MCF 10A (cell line): ENCODE data around the gene SEBOX. TPM values are rescaled to one million over a fixed set of nuclear protein-coding genes. Genes with fewer than 3 reads are reported as not detected.

Experiments used
- BruUV-seq: library from RNA; stranded (reverse); fragments of 400-500 nt; replicated peaks from 2 replicates; lab custom pipeline; 2021; lab: Mats Ljungman, UMichigan
- CTCF ChIA-PET: fragments of 300-600 bp; sonication (Branson Sonifier 250); formaldehyde crosslinking; extraction: SDS; loops from one replicate; lab custom pipeline; 2021; ENCODE audit warnings: antibody characterized with exemption, inconsistent platforms; lab: Yijun Ruan, JAX
- POLR2A ChIA-PET: fragments of 300-600, 350-650 bp; sonication (Branson Sonifier 250); formaldehyde crosslinking; extraction: SDS; loops from one replicate; lab custom pipeline; 2020; ENCODE audit warnings: antibody characterized with exemption, inconsistent platforms; lab: Yijun Ruan, JAX
- DNase-seq: peaks from one replicate; pipeline ENCODE4 v3.0.0-alpha.2; 2018; ENCODE audit not compliant: unreplicated experiment
- H3K27ac Mint-ChIP-seq: one replicate; pipeline ENCODE4 v1.8.0; 2022; ENCODE audit warnings: mild to moderate bottlenecking, low read depth, mixed read lengths; ENCODE audit not compliant: unreplicated experiment
- H3K27me3 Mint-ChIP-seq: one replicate; pipeline ENCODE4 v1.8.0; 2022; ENCODE audit warnings: mixed read lengths; ENCODE audit not compliant: insufficient read depth, unreplicated experiment
- H3K36me3 Mint-ChIP-seq: one replicate; pipeline ENCODE4 v1.8.0; 2022; ENCODE audit warnings: mild to moderate bottlenecking, moderate library complexity, mixed read lengths; ENCODE audit not compliant: insufficient read depth, unreplicated experiment
- H3K4me1 Mint-ChIP-seq: one replicate; pipeline ENCODE4 v1.8.0; 2022; ENCODE audit warnings: mixed read lengths; ENCODE audit not compliant: insufficient read depth, unreplicated experiment
- H3K4me3 Mint-ChIP-seq: one replicate; pipeline ENCODE4 v1.8.0; 2022; ENCODE audit warnings: mild to moderate bottlenecking, moderate library complexity, mixed read lengths; ENCODE audit not compliant: unreplicated experiment
- H3K9me3 Mint-ChIP-seq: one replicate; pipeline ENCODE4 v1.8.0; 2022; ENCODE audit warnings: mixed read lengths; ENCODE audit not compliant: unreplicated experiment
- CTCF ChIP-seq: fragments of 200-600 bp; IDR thresholded peaks from one replicate; pipeline ENCODE4 v1.8.0; 2022; ENCODE audit warnings: antibody characterized with exemption, mild to moderate bottlenecking; ENCODE audit not compliant: unreplicated experiment
- intact Hi-C: fragments of 100-400 bp; cut with micrococcal nuclease; formaldehyde crosslinking; loops from 2 replicates; pipeline ENCODE4 v1.14.1; 2022
- total RNA-seq: library from RNA; stranded (reverse); gene quantifications from 2 replicates; pipeline ENCODE4 v1.2.3, GENCODE V29; 2022

The SEBOX gene
- total RNA-seq, 1 experiment from 2014 or later: not detected

DNA sequence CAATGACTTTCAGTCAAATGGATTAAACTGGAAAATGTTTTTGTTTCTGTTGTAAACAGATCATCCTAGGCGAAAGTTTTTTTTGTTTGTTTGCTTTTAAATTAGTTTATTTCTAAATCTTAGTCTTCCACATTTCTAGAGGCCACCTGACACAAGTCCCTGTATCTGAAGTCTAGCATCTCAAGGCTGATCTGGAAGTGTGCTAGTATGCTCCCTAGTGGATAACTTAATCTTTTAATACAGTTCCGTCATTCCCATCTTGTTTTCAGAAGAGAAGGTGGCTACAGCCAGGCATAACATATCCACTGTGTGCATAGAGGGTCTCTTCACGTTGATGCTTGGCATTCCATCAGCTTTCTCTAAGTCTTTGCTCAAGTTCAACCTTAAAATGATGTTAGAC is 37.3 kb downstream of the SEBOX start:
- intact Hi-C loops: loop anchor here (5.0 kb wide), 1 partner anchor 320 kb away; no protein-coding TSS in a partner anchor
- BruUV-seq: TSS peak; percentile 28
- Mint-ChIP-seq H3K4me3 (no peak overlapping the region), H3K27me3 (no peaks in the 10 kb centered on the region), H3K4me1 (peaks cover 10% of the 10 kb centered on the region), H3K27ac (no peak overlapping the region), H3K9me3 (no peaks in the 10 kb centered on the region), H3K36me3 (peaks cover 54% of the 10 kb centered on the region)
- POLR2A ChIA-PET: no interaction called here
- no peak for DNase-seq
- CTCF ChIA-PET: interaction anchor here (0.6 to 2.3 kb wide), 5 partner anchors 9 to 523 kb away, joined by 4 to 14 read pairs (median 5); no protein-coding TSS in a partner anchor
- no peak for TF ChIP-seq CTCF

DNA sequence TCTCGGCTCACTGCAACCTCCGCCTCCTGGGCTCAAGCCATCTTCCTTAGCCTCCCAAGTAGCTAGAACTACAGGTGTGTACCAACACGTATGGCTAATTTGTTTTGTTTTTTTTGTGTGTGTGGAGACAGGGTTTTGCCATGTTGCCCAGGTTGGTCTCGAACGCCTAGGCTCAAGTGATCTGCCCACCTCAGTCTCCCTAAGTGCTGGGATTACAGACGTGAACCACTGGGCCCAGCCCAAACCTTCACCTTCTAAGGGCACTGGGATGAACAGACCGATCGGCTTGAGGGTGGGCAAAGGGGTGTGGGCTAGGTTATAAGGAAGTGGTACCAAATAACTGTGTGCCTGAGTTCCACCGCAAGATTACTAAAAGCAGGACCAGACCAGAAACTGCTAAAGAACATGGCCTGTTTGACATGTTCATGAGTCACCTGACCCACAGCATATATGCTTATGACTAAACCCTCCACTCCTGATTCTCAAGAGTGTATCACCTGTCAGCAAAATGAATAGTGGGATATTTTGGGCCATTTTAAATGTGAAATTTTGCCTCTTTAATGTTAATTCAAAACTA is 37.9 kb downstream of the SEBOX start:
- Mint-ChIP-seq H3K36me3 (peaks cover 54% of the 10 kb centered on the region), H3K4me3 (no peak overlapping the region), H3K9me3 (no peaks in the 10 kb centered on the region), H3K27me3 (no peaks in the 10 kb centered on the region), H3K27ac (no peak overlapping the region), H3K4me1 (peaks cover 9% of the 10 kb centered on the region)
- ChIA-PET CTCF (interaction anchor here (1.0 to 2.3 kb wide), 2 partner anchors 87 to 88 kb away, joined by 3 to 14 read pairs; no protein-coding TSS in a partner anchor), POLR2A (interaction anchor here (2.1 kb wide), 1 partner anchor 8 kb away, joined by 14 read pairs; the partner anchor contains the start of genes IFT20 and TNFAIP1)
- intact Hi-C loops: loop anchor here (5.0 kb wide), 1 partner anchor 320 kb away; no protein-coding TSS in a partner anchor
- TF ChIP-seq CTCF: no peak
- no peak for DNase-seq
- no TSS peak for BruUV-seq

DNA sequence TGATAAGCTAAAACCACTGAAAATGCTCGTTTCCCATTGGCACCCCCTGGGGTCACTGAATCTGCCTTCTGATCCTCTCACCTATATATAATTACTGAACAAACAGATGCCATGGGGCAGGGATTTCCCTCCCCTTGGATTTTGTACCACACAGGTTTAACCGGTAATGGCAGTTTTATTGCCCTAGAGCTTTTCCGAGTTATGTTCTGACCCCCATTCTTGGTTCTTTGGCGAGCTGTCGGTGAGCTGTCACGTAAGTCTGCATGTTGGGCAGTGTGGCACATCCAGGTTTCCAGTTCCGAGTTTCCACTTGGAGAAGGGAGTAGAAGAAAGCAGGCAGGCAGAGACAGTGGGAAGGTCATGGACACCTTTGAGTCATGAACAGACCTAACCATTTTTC is 38.9 kb downstream of the SEBOX start:
- ChIA-PET POLR2A (interaction anchor here (0.6 to 2.1 kb wide), 3 partner anchors 9 to 87 kb away, joined by 3 to 14 read pairs (median 4); partner anchors contain the start of genes IFT20 and TNFAIP1), CTCF (interaction anchor here (0.5 to 1.5 kb wide), 5 partner anchors 10 to 98 kb away, joined by 3 to 6 read pairs (median 3); partner anchors contain the start of gene TNFAIP1)
- peaks cover 50% of the 10 kb centered on the region for H3K36me3 Mint-ChIP-seq
- no peaks in the 10 kb centered on the region for H3K27me3 Mint-ChIP-seq
- intact Hi-C loops: loop anchor here (5.0 kb wide), 1 partner anchor 319 kb away; no protein-coding TSS in a partner anchor
- no peak overlapping the region for H3K27ac Mint-ChIP-seq
- no peak for DNase-seq
- no peak overlapping the region for H3K4me3 Mint-ChIP-seq
- peaks cover 14% of the 10 kb centered on the region for H3K4me1 Mint-ChIP-seq
- TF ChIP-seq CTCF: no peak
- H3K9me3 Mint-ChIP-seq: no peaks in the 10 kb centered on the region
- BruUV-seq: no TSS peak

DNA sequence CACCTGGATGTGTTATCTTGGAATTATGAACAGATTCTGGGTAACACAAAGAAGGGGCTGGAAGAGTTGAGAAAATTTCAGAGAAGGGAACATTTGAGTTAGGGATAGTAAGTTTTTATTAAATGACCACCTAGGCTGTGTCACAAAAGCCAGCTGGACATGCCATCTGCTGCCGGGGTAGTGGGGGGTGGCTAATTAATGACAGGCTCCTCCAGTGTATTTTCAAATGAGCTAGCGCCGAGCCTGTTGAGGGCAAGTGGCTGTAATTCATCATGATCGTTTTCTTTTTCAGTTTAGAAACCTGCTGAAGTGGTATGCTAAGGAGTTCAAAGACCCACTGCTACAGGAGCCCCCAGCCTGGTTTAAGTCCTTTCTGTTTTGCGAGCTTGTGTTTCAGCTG is 39.8 kb downstream of the SEBOX start:
- Mint-ChIP-seq H3K4me3 (no peak overlapping the region), H3K27me3 (no peaks in the 10 kb centered on the region), H3K27ac (no peak overlapping the region), H3K9me3 (no peaks in the 10 kb centered on the region), H3K36me3 (peaks cover 40% of the 10 kb centered on the region), H3K4me1 (peaks cover 23% of the 10 kb centered on the region)
- intact Hi-C loops: loop anchor here (5.0 kb wide), 1 partner anchor 318 kb away; no protein-coding TSS in a partner anchor
- TF ChIP-seq CTCF: no peak
- BruUV-seq: no TSS peak
- no peak for DNase-seq
- CTCF ChIA-PET: interaction anchor here (0.7 to 1.5 kb wide), 7 partner anchors 11 to 97 kb away, joined by 3 to 6 read pairs (median 3); partner anchors contain the start of gene TNFAIP1
- POLR2A ChIA-PET: interaction anchor here (1.1 to 2.1 kb wide), 2 partner anchors 10 to 86 kb away, joined by 3 to 14 read pairs; partner anchors contain the start of genes IFT20 and TNFAIP1
